Panc1 (cell line): ENCODE results near the gene INPP1.

ENCODE experiments used
- TCF7L2 ChIP-seq: IDR thresholded peaks from 2 replicates; pipeline ENCODE4 v1.6.1; 2011; ENCODE audit warnings: mild to moderate bottlenecking, low read depth, low read length, inconsistent platforms
- TF ChIP-seq, protein P1 (sequence below), 2 experiments: IDR thresholded peaks; 2 replicates each; pipeline ENCODE4 v1.6.1; 2011 to 2012; ENCODE audit warnings: low read depth in 2 of 2, control low read depth in 1 of 2, low read length in 1 of 2, mild to moderate bottlenecking in 1 of 2, moderate library complexity in 1 of 2; ENCODE audit not compliant: insufficient read depth in 1 of 2
- TF ChIP-seq, protein P2 (sequence below): fragments of 450-650 bp; IDR thresholded peaks from 2 replicates; pipeline ENCODE4 v1.5.1; 2017; ENCODE audit warnings: mild to moderate bottlenecking

DNA sequence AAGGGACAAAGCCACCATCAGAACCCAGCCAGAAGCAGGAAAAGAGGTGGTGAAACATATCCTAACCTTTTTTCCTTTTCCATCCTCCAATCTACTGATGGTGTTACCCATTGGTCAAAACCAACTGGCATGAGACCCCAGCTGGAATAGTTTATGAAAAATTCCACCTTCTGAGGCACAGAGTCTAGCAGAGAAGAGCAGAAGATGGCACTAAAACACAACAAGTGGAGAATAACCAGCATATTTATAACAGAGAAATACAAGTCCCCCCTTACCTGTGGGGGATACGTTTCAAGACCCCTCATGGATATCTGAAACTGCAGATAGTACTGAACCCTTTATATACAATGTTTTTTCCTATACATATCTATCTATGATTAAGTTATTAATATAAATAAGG, 4.9 kb upstream of the INPP1 start:
- TF ChIP-seq, protein P1, sequence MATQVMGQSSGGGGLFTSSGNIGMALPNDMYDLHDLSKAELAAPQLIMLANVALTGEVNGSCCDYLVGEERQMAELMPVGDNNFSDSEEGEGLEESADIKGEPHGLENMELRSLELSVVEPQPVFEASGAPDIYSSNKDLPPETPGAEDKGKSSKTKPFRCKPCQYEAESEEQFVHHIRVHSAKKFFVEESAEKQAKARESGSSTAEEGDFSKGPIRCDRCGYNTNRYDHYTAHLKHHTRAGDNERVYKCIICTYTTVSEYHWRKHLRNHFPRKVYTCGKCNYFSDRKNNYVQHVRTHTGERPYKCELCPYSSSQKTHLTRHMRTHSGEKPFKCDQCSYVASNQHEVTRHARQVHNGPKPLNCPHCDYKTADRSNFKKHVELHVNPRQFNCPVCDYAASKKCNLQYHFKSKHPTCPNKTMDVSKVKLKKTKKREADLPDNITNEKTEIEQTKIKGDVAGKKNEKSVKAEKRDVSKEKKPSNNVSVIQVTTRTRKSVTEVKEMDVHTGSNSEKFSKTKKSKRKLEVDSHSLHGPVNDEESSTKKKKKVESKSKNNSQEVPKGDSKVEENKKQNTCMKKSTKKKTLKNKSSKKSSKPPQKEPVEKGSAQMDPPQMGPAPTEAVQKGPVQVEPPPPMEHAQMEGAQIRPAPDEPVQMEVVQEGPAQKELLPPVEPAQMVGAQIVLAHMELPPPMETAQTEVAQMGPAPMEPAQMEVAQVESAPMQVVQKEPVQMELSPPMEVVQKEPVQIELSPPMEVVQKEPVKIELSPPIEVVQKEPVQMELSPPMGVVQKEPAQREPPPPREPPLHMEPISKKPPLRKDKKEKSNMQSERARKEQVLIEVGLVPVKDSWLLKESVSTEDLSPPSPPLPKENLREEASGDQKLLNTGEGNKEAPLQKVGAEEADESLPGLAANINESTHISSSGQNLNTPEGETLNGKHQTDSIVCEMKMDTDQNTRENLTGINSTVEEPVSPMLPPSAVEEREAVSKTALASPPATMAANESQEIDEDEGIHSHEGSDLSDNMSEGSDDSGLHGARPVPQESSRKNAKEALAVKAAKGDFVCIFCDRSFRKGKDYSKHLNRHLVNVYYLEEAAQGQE (IDR thresholded peaks at IDR 0.05; ENCODE audit: insufficient read depth in 1 of 2, low read depth in 2 of 2, low read length in 1 of 2): no peak
- TF ChIP-seq, protein P2, sequence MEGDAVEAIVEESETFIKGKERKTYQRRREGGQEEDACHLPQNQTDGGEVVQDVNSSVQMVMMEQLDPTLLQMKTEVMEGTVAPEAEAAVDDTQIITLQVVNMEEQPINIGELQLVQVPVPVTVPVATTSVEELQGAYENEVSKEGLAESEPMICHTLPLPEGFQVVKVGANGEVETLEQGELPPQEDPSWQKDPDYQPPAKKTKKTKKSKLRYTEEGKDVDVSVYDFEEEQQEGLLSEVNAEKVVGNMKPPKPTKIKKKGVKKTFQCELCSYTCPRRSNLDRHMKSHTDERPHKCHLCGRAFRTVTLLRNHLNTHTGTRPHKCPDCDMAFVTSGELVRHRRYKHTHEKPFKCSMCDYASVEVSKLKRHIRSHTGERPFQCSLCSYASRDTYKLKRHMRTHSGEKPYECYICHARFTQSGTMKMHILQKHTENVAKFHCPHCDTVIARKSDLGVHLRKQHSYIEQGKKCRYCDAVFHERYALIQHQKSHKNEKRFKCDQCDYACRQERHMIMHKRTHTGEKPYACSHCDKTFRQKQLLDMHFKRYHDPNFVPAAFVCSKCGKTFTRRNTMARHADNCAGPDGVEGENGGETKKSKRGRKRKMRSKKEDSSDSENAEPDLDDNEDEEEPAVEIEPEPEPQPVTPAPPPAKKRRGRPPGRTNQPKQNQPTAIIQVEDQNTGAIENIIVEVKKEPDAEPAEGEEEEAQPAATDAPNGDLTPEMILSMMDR: peak; percentile 35; the same call in 1 of the 2 replicates
- no peak for TF ChIP-seq TCF7L2
